ENCODE measurements around the gene PSME1.
A peak's percentile ranks its signal among the peaks of the same experiment; 100 is the strongest.
"Not testable (repeated sequence)": the region's sequence is repeated elsewhere in the genome, so short reads cannot be mapped to it uniquely, and the experiment has no call there.

Gene PSME1

DNA sequence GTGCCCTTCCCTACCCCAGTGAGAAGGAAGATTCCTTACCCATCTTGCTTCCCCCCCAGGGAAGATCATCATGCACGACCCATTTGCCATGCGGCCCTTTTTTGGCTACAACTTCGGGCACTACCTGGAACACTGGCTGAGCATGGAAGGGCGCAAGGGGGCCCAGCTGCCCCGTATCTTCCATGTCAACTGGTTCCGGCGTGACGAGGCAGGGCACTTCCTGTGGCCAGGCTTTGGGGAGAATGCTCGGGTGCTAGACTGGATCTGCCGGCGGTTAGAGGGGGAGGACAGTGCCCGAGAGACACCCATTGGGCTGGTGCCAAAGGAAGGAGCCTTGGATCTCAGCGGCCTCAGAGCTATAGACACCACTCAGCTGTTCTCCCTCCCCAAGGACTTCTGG is 32.5 kb upstream of the PSME1 start:
- no peak for DNase-seq (ENCODE audit: low read depth, low spot score)

DNA sequence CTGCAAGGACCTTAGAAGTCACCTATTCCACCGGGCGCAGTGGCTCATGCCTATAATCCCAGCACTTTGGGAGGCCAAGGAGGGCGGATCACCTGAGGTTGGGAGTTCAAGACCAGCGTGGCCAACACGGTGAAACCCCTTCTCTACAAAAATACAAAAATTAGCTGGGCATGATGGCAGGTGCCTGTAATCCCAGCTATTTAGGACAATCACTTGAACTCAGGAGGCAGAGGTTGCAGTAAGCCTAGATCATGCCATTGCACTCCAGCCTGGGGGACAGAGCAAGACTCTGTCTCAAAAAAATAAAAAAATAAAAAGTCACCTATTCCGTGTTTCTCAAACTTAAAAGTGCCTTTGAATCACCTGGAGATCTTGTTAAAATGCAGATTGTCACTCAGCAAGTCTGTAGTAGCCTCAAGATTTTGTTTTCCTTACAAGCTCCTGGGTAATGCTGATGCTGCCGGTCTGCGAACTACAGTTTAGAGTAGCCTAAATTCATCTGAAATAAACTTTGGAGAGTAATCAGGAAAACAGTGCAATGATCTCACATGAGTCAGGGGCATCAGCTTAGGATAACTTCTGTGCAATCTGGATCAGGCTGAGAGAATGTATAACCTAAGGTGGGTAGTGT is 30.3 kb upstream of the PSME1 start:
- DNase-seq (ENCODE audit: low read depth, low spot score) = not testable (repeated sequence)

DNA sequence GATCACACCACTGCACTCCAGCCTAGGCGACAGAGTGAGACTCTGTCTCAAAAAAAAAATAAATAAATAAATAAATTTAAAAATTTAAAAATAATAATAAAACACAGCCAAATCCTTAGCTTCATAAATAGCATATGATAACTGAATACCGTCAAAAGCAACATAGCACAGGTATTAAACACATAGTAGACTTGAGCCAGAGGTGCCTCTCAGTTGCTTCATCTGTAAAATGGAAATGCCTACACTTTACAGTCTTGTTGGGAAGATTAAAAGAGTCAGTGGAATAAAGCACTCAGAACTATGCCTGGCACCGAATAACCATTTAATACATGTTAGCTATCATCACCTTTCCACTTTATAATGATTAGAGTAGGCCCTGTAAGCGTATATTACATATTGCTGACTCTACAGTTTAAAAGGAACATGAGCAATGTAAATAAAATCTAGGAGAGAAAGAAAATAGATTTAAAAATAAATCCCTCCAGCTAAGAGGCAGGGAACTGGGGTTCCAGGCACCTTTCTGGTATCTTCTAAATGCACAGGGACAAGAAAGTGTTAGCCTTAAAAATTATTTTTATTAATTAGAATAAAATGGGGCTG is 29.2 kb upstream of the PSME1 start:
- DNase-seq (ENCODE audit: low read depth, low spot score) = no peak

DNA sequence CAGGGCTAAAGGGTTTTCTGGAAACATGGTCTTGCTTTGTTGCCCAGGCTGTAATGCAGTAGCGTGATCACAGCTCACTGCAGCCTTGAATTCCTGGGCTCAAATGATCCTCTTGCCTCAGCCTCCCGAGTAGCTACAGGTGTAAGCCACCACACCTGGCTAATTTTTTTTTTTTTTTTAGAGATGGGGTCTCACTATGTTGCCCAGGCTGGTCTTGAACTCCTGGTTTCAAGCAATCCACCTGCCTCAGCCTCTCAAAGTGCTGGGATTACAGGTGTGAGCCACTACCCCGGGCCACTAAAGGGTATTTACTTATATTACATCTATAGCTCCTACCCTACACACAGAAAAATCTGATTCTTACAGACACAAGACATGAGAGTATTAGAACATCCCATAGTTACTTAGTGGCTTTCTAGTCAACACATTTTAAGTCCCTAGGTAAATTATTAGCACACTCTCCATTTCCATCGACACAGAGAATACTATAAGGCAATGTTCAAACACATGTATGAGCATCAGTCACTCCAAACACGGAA is 27.6 kb upstream of the PSME1 start:
- DNase-seq (ENCODE audit: low read depth, low spot score) = no peak

DNA sequence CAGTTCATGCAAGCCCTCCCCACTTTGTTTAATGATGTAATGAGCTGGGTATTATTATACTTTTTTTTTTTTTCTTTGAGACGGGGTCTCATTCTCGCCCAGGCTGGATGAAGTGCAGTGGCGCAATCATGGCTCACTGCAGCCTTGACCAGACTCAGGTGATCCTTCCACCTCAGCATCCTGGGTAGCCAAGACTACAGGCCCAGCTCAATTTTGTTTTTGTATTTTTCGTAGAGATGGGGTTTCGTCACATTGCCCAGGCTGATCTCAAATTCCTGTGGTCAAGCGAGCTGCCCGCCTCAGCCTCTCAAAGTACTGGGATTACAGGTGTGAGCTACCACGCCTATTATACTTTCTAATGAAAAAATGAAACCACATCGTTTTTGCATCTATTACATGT is 25.9 kb upstream of the PSME1 start:
- no peak for DNase-seq (ENCODE audit: low read depth, low spot score)

DNA sequence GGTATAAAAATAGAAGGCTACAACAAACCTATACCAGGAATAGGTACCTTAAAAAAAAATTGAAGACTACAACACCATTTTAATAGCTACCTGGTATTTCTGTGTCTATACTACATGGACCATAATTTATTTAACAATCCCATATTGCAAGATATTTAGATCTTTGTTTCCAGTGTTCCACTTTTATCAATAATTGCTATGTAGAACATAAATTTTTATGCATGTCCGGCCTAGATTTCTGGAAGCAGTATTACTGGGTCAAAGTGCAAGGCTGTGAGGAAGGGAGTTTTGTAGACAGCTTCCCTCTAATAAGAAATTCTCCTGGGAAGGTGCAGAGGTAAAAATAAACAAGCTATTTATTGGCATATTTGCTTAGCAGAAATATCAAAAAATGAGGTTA is 25.5 kb upstream of the PSME1 start:
- DNase-seq (ENCODE audit: low read depth, low spot score) = no peak

DNA sequence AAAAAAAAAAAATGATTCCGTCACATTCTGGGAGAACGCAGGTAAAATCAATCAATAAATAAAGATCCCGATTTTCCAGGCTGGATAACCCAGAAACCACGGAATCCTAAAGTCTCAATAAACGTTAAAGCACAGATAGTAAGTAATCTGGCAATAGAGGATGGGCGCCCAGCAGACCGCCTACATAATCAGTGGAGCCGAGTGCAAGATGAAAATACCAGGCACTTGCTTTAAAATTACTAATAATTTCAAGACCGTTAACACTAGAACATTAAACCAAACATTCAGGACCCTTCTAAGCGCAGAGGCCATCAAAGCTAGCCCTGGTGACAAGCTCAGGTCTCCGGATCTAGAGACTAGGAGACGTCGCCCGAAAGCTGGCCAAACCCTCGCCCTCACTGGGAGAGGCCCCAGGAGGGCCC is 22.6 kb upstream of the PSME1 start:
- no peak for DNase-seq (ENCODE audit: low read depth, low spot score)

DNA sequence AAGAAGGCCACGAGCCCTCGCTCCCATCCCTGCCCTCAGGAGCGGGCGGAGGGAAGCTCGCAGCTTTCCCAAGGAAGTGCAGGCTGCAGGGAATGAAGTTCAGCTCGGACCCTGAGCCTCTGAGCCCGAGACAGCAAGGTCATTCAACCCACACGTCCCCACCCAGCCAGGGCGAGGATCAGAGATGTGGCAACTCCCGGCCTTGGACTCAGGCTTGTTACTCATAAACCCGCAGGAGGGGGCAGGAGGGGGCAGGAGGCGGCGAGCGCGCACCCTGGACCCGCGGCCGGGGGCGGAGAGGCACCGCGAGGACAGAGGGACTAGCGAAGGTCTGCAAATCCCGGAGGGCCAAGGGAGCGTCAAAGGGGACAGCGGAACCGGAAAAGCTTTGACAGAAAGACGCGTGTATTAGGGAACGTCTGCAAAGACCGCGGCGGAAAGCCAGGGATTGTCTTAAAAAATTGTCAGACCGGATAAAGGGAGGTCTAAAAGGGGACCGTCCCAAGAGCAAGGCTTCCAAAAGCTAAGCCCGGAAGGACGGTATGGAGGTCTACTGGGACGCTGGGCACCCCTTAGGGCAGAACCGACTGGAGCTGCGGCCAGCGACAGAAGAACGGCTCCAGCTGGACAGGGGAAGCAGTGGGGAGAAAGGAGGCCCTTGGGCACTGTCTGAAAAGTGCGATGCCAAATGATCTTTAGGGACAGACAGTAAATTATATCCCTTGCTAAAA is 22.0 kb upstream of the PSME1 start:
- DNase-seq (ENCODE audit: low read depth, low spot score) = peak; percentile 66

DNA sequence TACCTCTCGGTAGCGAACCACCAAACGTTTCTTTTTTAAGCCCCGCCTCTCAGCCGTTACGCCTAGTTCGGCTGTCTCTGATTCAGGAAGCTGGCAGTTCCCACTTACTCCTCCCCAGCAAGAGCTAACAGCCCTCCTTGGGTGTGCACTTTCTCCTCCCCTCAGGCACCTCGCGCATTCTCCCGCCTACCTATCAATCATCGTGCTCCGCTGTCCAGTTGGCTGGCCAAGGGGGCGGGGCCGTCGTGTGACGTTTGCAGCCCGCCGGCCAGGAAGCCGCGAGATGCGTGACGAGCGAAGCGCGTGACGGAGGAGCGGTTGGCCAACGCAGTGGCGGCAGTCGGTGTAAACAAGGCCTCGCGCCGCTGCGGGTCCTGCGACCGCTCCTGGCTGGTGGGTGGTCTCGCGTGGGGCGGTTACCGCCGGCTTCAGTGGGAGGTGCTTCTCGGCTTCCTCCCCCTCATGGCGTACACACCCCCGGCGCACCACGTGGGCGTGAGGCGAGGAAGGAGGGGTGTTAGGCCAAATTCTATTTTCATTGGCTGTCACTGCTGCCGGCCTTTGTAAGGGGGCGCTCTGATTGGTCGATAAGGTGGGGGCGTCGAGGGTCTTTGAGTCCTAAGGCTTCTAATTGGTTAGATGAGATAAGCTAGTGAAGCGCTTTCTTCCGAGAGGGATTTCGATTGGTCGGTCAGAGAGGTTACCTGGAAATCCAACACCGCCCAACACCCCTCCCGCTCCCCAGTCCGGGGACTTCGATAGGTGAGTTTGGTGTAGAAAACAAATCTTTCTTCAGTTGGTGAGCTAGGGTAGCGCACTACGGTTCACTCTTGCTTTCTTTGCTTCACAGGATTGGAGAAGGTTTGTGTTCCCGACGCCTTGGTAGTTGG is 21.2 kb upstream of the PSME1 start, which contains the start of the genes DCAF11 and NRL:
TSS of gene DCAF11 (plus strand) at position 246 of the 890 bp plus-strand sequence. CDS start 818 bp downstream, outside the sequence.
TSS of gene NRL (minus strand) at position 418 of the 890 bp plus-strand sequence. CDS start 32,101 bp downstream, outside the sequence.
- peak; percentile 97 for DNase-seq (ENCODE audit: low read depth, low spot score)

DNA sequence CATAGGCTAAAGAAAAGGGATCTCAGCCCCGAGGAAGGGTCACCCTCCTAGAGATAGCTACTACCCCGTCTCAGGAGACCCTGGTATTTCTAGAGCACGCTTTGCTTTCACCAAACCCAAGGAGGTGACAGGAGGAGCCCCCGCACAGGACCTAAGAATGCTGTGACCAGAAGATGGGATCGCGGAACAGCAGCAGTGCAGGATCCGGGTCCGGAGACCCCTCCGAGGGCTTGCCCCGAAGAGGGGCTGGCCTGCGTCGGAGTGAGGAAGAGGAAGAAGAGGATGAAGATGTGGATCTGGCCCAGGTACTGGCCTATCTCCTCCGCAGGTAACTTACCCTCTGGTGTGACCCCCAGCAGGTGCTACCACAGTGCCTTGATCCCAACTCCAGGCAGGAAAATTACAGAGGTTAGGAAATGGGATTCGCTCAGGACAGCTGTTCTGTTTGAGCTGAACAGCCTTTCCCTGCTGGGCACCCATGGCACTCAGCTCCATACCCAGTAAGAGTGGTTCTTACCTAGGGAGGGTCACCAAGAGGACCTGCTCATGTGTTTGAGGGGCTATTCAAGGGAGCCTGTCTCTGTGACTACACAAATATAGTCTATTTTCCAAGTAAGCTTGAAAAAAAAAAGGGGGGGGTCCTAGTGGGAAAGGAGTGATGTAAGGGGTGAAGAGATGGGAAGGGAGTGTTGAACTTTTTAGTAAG is 20.4 kb upstream of the PSME1 start:
- no peak for DNase-seq (ENCODE audit: low read depth, low spot score)

DNA sequence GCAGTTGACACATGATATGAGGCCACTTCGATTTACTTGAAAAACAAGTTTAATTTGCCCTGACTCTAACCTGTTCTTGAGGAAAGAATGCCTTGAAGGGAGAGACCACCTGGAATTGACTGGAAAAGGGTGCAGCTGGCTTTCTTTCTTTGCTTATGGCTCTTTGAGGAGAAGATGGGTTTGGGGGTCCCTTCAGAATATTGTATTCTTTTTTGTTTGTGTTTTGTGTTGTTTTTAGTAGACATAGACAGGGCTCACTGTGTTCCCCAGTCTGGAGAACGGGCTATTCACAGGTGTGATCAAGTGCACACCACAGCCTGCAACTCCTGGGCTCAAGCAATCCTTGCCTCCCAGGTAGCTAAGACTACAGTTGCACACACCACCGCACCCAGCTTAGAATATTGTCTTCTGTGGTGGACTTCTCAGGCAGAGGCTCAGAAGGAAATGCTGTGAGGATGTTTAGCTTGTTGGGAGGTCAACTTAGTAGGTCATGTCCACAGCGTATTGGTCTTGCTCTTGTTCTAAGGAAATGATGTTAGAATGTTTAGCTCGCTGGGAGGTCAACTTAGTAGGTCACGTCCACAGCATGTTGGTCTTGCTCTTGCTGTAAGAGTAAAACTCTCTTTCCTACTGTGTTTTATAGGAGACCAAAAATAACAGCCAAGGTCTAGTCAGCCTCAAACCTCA is 19.7 kb upstream of the PSME1 start:
- no peak for DNase-seq (ENCODE audit: low read depth, low spot score)

DNA sequence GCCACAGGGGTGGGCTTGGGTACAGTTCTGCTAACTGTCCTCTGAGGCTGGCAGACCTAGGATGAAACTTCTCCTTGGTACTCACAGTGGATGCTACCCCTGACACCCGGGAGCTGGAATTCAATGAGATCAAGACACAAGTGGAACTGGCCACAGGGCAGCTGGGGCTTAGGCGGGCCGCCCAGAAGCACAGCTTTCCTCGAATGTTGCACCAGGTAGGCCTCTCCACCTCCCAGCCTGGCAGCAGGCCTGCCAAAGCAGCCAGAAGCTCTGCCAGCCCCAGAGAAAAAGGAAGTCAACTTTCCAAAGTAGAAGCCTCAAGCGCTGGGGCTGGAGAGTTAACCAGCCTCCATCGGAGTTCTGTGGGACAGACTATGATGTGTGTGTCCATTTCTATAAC is 18.8 kb upstream of the PSME1 start:
- no peak for DNase-seq (ENCODE audit: low read depth, low spot score)

DNA sequence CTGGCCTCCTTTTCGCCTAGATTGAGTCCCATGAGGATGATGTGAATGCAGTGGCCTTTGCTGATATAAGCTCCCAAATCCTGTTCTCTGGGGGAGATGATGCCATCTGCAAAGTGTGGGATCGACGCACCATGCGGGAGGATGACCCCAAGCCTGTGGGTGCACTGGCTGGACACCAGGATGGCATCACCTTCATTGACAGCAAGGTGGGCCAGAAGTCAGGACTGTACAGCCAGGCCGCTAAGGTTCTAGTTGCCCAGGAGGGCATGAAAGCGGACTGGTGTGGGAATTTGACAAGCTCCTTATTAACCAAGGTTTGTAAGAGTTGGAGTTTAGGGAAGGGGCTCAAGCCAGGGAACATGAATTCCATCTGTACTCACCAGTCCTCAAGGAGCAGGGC is 16.3 kb upstream of the PSME1 start:
- DNase-seq (ENCODE audit: low read depth, low spot score) = no peak

DNA sequence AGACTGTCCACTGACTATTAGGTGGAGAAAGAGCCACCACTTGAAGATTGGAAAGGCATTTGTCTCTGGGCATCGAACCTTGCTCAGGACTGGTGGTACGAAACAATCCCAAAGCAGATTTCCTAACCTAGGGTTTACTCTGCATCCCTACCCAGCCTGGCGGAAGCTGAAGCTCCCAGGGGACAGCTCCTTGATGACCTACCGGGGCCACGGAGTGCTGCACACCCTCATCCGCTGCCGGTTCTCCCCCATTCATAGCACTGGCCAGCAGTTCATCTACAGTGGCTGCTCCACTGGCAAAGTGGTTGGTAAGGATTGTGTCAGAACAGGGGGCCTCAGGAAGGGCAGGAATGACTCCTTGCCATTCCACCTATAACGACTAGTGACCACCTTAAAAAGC is 14.8 kb upstream of the PSME1 start:
- no peak for DNase-seq (ENCODE audit: low read depth, low spot score)

DNA sequence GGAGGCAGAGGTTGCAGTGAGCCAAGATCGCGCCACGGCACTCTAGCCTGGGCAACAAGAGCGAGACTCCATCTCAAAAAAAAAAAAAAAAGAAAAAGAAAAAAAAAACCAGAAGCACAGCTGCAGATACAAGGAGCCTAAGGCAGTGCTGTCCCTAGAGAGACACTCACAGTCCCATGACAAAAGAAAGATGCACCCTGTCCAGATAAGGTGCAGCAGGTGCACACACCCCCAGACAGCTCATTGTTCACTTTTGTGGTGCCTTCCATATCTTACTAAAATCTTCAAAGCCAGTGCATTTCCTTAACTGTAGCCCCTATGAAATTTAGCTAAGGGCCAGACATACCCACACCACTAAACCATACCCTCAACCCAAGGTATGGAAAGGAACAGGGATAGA is 13.6 kb upstream of the PSME1 start:
- DNase-seq (ENCODE audit: low read depth, low spot score) = no peak

DNA sequence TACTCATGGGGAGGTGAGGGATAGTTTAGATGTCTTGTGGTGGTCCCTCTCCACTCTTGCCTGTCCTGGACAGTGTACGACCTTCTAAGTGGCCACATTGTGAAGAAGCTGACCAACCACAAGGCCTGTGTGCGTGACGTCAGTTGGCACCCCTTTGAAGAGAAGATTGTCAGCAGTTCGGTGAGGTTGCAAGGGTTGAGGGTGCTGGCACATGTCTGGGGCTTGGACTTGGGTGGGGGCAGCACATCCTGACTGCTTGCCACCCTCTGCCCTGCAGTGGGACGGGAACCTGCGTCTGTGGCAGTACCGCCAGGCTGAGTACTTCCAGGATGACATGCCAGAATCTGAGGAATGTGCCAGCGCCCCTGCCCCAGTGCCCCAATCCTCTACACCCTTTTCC is 13.1 kb upstream of the PSME1 start:
- DNase-seq (ENCODE audit: low read depth, low spot score) = no peak

DNA sequence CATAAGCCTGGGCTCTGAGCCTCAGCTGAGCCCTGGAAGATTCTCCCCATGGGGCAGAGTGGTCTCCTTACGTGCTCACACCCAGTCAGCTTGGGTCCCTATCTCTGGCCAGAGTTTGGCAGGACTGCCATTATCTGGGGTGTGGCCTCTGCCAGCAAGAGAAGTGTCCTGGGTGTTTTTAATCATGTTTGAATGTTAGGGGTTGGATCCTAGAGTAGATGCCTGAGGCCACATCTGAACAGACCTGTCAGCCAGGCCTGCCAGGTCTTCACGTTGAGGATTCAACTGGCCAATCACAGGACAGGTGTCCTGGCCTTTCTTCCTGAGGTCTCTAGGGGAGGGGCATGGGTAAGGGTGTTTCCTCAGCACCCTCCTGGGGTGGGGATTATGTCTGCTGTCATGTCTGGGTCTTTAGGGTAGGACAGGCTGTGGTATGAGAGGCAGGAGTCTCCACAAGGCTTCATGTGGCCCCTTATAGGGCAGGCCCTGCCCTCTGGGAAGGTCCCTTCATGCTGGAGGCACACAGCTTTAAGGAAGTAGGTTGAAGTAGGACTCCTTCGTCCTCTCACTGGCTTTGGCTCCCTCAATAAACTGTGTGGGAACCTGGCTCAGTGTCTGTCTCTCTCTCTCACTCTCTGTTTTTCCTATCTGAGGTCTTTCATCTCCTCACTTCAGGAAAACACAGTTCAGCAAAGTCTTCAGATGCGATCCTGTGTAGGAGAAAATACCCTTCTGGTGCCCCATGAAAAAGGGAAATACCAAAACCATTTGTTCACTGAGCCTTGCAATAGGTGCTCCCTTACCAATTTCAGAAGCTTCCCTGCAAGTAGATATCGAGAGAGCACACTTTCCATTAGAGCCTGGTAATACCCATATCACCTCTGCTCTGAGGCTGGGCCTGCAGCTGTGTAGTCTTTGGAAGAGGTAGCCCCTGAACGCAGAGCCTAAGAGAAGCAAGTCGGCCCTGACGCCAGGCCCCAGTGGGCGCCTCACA is 12.3 kb upstream of the PSME1 start:
- DNase-seq (ENCODE audit: low read depth, low spot score) = no peak

DNA sequence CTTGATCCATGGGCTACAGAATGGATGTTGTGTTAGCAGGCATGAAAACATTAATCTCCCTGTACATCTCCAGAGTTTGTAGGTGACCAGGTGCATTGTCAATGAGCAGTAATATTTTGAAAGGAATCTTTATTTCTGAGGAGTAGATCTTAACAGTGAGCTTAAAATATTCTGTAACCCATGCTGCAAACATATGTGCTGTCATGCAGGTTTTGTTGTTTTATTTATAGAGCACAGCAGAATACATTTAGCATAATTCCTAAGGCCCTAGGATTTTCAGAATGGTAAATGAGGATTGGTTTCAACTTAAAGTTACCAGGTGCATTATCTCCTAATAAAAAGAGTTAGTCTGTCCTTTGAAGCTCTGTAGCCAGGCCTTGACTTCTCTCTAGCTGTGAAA is 9.1 kb upstream of the PSME1 start:
- DNase-seq (ENCODE audit: low read depth, low spot score) = no peak

DNA sequence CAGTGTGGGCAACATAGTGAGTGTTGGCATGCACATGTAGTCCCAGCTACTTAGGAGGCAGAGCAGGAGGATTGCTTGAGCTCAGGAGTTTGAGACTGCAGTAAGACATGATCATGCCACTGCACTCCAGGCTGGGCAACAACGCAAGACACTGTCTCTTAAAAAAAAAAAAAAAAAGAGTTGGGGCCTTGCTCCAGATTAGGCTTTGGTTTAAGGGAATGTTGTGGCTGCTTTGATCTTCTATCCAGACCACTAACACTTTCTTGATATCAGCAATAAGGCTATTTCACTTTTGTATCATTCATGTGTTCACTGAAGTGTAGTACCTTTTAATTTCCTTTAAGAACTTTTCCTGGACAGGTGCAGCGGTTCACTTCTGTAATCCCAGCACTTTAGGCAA is 8.3 kb upstream of the PSME1 start:
- DNase-seq (ENCODE audit: low read depth, low spot score) = no peak
